Cerebellar cortex (tissue), 1 donor: ENCODE measurements around the gene LTV1.
"Not testable (repeated sequence)": the region's sequence is repeated elsewhere in the genome, so short reads cannot be mapped to it uniquely, and the experiment has no call there.

ENCODE experiments used
- DNase-seq: peaks from one replicate; pipeline ENCODE4 v3.0.0-alpha.2; 2015; ENCODE audit warnings: low spot score

The LTV1 gene

DNA sequence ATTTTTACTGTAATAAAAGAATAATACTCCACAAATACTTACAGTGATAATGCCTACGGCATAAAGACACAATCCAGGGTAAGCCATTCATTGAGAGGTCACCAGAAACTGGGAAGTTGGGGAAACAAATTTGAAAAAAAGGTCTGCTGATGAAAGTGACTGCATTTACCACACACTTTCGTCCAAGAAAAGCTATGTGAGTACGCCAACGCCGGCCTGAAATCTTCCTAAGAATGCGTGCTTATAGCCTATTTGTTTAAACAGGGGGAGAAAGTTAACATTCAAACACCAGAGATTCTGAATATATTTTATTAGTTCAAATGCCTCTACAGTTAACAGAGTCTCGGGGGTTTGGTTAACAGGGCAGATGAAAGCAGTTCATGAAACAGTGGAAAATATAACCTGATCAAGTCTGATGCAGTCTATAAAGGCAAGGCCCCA is 657 bp upstream of the LTV1 start:
- DNase-seq: peak; percentile 76

DNA sequence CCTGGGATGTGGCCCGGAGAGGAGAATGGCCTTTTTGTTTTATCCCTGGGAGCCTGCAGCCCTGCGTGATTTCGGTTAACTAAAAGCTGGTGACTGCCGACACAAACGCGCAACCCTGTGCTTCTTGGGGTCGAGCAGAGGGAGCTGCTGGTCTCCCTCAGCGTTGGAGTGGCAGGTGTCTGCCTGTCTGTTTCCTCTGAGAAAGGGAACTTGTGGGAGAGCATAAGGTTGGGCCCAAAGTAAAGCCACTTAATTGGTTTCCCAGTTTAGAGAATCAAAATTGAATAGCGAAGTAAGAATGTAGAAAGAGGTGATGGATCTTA is 500 bp downstream of the LTV1 start:
- no peak for DNase-seq

DNA sequence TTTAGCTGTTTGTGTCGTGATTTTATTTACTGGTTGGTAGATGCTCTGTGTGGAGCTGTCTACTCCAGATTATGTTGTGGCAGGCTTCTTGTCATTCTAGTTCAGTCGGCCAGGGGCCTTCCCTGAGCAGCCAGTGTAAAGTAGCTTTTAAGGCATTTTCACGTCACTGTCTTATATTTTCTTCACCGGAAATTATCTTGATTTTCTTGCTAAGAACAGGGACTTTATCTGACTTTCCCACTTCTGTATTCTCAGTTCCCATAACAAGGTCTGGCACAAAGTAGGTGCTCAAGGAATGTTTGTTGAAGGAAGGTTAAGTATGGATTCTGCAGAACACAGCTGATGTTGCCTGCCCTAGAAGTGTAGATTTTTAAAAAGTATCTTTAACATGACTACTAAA is 868 bp downstream of the LTV1 start:
- no peak for DNase-seq

DNA sequence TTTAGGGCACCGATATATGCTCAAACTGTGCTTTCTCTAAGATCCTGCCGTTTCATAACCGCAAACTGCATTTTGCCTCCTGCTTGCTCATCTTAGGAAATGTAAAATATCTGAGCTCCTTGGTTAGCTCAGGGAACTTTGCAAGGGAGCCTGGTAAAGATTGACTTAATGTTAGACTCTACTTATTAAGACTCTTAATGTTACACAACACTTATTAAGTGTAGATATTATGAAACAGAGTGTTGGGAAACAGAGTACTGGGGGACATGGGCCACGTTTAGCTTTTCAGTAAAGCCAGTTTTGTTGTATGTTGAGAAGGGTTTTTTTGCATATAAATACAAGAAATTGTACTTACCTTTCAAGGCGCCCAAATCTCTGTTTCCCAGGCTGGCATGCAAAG is 1.9 kb downstream of the LTV1 start:
- no peak for DNase-seq

DNA sequence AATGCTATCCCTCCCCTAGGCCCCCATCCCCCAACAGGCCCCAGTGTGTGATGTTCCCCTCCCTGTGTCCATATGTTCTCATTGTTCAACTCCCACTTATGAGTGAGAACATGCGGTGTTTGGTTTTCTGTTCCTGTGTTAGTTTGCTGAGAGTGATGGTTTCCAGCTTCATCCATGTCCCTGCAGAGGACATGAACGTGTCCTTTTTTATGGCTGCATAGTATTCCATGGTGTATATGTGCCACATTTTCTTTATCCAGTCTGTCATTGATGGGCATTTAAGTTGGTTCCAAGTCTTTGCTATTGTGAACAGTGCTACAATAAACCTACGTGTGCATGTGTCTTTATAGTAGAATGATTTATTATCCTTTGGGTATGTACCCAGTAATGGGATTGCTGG is 8.6 kb downstream of the LTV1 start:
- not testable (repeated sequence) for DNase-seq

DNA sequence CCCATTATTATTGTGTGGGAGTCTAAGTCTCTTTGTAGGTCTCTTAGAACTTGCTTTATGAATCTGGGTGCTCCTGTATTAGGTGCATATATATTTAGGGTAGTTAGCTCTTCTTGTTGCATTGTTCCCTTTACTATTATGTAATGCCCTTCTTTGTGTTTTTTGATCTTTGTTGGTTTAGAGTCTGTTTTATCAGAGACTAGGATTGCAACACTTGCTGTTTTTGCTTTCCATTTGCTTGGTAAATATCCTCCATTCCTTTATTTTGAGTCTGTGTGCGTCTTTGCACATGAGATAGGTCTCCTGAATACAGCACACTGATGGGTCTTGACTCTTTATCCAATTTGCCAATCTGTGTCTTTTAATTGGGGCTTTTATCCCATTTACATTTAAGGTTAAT is 11.9 kb downstream of the LTV1 start:
- DNase-seq: not testable (repeated sequence)

DNA sequence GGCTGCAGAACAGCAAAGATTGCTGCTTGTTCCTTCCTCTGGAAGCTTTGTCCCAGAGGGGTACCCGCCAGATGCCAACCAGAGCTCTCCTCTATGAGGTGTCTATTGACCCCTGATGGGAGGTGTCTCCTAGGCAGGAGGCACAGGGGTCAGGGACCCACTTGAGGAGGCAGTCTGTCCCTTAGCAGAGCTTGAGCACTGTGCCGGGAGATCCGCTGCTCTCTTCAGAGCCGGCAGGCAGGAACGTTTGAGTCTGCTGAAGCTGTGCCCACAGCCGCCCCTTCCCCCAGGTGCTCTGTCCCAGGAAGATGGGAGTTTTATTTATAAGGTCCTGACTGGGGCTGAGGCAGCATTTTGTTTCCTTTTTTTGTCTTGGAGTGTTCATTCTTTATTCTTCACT is 13.6 kb downstream of the LTV1 start:
- not testable (repeated sequence) for DNase-seq

DNA sequence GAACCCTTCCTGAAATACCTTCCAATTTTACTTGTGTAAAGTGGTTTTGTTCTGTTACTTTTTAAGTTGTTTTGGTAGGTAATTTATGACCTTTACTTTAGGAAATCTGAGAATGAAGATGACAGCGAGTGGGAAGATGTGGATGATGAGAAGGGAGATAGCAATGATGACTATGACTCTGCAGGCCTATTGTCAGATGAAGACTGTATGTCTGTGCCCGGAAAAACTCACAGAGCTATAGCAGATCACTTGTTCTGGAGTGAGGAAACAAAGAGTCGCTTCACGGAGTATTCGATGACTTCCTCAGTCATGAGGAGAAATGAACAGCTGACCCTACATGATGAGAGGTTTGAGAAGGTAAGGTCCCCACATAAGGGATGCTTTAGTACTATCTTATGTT is 14.5 kb downstream of the LTV1 start:
- no peak for DNase-seq

DNA sequence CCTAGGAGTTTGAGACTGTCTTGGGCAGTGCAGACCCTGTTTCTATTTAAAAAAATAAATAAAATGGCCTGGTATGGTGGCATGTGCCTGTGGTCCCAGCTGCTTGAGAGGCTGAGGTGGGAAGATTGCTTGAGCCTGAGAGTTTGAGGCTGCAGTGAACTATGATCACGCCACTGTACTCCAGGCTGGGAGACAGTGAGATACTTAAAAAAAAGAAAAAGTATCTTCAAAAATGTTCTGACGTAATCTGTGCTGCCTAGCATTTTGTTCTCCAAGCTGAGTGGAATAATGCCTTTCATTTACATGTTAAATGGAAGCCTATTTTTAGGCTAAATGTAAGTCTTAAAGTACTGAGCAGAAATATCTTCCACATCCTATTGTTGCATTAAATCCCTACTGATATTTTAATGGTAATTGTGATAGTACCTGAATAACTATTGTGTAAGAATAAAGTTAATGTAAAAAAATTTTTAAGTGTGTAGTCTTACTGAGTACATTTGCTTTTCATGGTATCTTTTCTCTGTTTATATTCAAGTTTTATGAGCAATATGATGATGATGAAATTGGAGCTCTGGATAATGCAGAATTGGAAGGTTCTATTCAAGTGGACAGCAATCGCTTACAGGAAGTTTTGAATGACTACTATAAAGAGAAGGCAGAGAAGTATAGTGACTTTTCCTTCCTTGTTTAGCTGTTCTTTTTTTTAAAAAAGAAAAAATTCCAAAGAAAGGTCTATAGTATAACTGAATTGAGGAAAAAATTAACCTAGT is 16.9 kb downstream of the LTV1 start:
- DNase-seq: no peak

DNA sequence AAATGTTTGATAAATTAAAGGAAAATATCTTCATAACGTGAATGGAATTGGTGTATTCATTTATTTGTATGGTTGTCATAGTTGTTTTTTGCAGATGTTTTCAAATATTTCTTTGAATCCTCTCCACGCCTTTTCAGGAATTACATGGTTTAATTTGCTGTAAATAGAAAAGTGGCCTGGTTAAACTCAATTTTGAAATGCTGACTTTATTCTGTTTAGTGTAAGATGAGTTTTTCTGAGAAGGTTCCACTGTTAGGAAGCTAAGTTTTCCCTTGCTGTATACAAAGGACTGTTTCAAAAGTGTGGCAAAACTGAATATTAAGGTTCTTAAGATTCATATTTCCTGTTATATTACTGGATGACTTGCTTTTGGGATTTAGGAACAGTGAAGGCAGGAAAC is 20.6 kb downstream of the LTV1 start:
- DNase-seq: no peak

DNA sequence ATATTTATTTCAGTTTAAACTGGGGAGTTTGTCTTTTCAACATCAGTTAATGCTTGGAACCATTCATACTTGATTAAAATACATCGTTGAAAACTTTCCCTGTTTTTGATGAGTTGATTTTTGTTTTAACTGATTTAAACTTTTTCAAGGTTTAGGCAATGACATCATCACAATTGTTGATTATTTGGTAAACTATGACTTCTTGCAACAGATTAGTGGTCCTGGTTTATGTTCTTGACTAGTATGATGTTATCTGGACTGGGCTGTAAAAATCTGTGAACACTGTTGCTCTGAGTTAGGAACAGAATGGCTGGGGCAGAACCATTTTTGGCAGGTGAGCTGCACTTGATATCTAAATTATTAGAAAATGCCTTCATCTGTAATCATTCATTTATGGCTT is 21.1 kb downstream of the LTV1 start, which contains the start of gene ZC2HC1B:
TSS of gene ZC2HC1B (plus strand) at position 241 of the 400 bp plus-strand sequence. CDS start at position 307, 66 bp downstream.
- no peak for DNase-seq

DNA sequence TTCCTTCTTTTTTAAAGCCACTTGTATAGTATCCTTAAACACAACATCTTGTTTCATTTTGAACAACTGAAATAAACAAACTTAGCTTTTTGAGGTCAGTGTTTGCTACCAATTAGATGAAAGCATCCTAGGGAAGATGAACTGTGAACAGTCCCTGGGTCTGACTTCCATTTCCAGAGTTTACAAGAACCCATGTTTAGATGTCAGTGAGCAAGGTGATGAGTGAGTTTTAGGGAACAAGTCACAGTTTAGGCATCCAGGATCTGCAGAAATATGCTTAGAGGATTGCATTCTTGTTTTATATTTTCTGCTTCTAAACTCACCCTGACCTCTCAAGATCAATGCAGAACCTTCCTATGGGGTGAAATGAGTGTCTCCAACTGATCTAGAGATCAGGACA is 24.1 kb downstream of the LTV1 start:
- no peak for DNase-seq

DNA sequence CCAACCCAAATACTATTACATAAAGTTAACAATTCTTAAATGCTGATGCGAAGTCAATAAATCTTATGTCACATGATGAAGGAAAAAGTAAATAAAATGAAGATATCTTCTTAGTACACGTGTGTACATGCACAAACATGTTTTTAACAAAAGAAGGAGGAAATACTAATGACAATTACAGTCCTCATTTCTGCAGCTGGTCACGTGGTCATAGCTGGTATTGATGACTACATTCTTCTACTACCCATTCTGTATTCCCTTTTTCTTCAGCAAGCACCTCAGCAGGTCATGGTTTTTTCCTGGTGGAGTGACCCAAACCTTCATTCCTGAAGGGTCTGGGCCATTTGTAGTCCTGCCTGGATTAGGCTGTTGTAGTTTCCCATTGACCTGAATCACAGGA is 25.7 kb downstream of the LTV1 start:
- DNase-seq: not testable (repeated sequence)

DNA sequence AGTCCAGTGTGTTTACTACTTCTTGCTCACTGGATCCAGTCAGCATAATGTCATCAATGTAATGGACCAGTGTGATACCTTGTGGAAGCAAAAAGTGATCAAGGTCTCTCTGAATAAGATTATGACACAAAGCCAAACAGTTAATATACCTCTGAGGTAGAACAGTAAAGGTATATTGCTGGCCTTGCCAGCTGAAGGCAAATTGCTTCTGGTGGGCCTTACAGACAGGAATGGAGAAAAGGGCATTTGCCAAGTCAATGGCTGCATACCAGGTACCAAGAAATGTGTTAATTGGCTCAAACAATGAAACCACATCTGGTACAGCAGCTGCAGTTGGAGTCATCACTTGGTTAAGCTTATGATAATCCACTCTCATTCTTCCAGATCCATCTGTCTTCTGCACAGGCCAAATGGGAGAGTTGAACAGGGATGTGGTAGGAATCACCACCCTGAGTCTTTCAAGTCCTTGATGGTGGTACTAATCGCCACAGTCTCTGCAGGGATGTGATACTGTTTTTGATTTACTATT is 28.1 kb downstream of the LTV1 start:
- DNase-seq: not testable (repeated sequence)

DNA sequence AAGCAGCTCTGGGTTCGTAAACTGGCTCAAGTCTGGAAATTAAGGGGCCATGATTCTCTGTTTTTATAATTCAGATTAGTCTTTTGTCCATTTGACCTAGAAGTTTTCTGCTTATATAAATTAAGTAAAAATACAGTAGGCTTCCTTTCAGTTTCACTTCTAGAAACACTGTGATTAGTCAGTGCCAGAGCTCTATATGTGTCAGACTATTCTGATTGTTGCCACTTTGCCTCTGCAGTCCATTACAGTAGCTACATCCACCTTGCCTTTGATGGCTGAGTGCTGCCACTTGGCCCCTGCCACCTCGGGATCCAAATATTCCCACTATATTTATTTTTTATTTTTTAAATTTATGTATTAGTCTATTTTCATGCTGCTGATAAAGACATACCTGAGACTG is 29.1 kb downstream of the LTV1 start:
- no peak for DNase-seq

DNA sequence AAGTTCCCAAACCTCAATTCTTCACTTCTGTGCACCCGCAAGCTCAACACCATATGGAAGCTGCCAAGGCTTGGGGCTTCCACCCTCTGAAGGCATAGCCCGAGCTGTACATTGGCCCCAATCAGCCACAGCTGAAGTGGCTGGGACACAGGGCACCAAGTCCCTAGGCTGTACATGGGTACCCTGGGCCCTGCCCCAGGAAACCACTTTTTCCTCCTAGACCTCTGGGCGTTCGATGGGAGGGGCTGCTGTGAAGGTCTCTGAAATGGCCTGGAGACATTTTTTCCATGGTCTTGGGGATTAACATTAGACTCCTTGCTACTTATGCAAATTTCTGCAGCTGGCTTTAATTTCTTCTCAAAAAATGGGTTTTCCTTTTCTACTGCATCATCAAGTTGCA is 30.5 kb downstream of the LTV1 start:
- DNase-seq: not testable (repeated sequence)

DNA sequence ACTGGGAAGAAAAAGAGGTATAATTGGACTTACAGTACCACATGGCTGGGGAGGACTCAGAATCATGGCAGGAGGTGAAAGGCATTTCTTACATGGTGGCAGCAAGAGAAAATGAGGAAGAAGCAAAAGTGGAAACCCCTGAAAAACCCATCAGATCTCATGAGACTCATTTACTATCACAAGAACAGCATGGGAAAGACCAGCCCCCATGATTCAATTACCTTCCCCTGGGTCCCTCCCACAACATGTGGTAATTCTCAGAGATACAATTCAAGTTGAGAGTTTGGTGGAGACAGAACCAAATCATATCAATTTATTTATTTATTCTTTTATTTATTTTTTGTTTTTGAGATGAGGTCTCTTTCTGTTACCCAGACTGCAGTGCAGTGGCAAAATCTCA is 31.4 kb downstream of the LTV1 start:
- not testable (repeated sequence) for DNase-seq

DNA sequence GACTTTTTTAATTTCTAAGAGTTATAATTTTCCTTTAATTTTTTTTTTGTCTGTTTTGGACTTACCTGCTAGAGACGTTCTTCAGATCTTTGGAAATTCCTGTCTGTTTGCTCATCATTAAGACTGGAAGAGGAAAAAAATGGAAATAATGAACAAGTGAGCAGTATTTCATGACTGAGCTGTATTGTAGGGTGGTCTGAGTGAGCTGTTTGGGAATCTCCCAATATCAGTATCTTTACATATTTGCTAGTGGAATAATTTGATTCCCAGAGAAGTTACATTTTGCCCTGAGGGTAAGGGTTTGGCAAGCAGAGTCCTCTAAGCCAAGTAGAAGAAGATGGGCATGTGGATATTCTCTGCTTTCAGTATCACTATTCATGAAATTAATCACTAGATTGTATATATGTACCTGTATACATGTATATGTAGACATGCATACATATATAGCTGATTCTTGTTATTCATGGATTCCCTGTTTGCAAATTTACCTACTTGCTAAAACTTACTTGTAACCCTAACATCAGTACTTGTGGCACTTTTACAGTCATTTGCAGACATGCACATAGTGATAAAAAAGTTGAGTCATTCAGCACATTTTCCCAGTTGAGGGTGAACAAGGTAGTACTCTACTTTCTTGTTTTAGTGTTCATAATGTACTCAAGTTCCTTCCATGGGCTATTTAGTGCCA is 34.6 kb downstream of the LTV1 start:
- no peak for DNase-seq

DNA sequence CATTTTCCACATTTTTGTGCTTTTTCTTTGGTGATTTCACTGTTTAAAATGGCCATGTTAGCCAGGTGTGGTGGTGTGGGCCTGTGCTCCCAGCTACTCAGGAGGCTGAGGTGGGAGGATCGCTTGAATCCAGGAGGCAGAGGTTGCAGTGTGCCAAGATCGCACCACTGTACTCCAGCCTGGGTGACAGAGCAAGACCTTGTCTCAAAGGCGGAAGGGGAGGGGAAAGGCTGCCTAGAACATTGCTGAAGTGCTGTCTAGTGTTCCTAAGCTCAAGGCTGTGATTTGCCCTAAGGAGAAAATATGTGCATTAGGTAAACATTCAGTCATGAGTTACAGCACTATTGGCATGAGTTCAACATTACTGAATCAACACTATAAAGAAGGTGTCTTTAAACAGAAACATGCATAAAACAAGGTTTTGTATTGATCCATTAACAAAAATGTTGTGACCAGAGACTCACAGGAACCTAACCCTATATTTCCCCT is 35.2 kb downstream of the LTV1 start:
- no peak for DNase-seq

DNA sequence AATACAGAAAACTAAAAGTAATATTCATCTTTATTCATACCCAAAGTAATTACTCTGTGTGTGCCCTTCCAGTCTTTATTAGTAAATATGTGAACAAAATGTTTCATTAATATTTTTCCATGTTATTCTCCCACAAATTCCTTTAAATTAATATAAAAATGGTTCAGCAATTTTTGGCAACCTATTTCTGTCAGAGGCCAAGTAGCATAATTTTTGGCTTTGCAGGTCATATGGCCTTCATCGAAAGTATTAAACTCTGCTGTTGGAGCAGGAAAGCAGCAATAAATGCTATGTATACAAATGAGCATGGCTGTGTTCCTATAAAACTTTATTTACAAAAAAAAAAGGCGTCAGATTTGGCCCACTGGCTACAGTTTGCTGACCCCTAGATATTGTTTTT is 37.3 kb downstream of the LTV1 start:
- no peak for DNase-seq

DNA sequence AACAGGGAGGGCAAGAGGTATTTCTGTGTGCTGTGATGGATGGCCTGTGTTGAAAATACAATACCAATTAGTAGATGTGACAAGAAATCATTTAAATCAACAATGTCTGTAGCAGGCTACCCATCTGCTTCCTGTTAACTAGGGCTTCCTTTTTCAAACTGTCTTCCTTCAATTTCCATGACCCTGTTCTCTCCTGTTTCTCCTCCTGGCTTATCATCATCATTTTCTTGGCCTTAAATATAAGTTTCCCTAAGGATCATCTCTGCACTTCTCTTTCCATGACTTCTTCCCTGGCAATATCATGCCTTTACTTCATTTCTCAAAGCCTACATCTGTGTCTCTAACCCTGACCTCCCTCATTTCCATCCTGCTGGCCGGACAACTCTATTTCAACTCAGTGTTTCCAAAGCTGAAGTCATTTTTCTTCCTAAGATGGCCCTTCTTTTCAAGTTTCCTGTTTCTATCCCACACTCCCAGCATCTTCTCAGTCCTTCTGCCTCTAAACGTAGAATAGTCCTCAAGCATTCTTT is 39.3 kb downstream of the LTV1 start:
- DNase-seq: no peak

DNA sequence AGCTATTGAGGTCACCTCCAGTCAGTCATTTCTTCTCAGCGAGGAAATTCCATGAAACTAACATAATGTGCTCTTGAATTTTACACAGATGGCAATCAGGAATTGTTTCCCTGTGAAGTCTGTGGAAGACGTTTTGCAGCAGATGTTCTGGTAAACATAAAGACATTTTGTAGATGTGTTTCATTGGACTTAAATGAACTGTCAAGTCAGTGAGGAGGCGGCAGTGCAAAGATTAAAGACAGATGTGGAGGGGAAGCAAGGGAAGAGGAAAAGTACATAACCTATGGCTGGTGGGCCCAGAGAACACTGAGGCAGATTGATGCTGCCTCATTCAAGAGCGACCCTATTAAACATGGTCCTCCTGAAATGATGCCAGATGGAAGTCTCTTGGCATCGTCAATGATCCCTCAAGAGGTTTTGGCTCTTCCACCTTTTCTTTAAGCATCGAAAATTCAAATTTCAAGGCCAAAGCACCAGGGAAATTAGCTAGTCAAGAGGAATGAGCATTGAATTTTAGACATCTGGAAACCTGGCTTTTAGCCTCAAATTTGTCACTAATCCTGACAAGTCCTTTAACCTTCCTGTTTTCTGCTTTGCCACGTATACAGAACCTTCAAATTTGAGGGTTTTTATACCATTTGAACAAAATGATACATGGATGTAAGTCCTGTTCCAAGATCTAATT is 41.2 kb downstream of the LTV1 start:
- no peak for DNase-seq
